Eye (tissue), 1 donor: ENCODE measurements around the gene CSRP2.

Experiments
- DNase-seq: peaks from one replicate; pipeline ENCODE4 v3.0.0-alpha.2; 2015

The CSRP2 gene

DNA sequence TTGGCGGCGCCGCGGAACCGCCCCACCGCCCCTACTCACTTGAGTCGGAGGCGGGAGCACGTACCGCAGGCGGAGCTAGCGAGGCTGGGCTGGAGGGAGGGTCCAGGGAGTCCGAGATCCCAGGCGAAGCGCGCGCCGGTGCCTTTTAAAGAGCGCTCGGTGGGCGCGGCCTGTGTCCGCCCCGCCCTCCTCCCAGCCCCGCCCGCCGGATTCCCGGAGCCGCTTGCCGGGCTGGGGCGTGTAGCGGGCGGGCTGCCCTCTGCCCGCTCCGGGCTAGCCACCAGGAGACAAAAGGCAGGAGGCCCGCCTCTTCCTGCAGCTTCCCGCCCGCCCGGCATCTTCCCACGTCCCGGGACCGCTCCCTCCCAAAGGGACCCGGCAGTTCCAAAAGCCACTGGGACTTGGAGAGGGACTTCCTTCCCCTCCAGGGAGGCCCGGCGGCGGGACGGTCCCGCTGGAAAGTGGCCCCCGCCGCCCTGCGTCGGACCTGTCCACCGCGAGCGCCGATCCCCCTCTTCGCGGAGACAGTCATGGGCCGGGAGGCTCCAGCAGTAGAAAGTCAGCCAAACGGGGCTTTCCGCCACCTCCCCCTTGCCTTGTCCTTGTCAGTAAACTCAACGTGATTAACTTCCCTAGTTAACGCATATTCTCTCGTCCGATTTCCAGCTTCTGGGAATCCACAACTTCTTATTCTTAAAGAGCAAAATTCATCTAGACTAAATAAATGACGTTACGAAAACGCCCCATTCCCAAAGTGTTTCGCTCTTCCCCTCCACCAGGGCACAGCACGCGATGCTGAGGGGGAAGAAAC, at the start of gene CSRP2:
Gene CSRP2 (minus strand): TSS at position 121 of the 811 bp plus-strand sequence. CDS start 12,759 bp downstream, outside the sequence.
- peak; percentile 97 for DNase-seq

DNA sequence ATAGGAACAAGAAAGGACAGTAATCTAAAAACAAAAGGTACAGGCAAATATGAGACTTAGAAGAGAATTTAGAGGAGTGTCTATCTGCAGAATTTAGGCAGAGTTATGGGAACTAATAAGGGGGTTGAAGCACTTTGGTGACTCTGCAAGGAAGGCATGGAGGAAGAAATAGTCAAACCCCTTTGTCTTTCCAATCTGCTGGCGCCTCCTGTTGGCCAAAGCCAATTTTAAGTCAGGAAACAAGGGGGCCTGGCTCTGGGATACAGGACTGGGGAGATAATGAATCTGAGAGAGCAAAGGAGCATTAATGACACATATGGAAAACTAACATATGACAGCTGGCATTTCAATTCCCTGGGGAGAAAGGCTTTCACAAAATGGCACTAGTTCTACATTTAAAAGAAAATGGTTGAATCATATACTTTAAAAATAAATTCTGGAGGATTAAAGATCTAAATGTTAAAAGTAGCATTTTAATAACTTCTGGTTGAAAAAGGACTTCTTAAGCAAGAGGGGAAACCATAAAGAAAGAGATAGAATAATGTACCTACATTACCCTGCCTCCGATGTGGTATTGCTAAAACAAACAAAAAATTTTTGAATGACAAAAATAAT, 48.5 kb upstream of the CSRP2 start:
- peak; percentile 36 for DNase-seq

DNA sequence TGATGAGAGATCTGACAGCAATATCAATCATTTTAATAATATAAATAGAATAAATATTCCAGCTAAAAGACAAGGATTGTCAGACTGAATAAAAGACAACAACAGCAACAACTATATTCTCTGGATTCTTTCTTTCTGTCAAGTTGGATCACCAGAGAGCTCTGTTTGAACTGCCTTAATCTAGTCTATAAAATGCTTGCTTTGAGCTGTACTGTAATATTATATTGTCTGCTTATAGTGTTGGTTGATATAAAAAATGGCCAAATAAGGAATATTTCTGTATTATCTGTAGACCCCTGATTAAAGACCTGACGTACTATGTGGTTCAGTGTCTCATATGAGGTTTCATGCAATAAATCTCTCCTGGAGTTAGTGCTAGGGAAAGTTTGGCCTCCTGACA, 46.3 kb upstream of the CSRP2 start:
- no peak for DNase-seq

DNA sequence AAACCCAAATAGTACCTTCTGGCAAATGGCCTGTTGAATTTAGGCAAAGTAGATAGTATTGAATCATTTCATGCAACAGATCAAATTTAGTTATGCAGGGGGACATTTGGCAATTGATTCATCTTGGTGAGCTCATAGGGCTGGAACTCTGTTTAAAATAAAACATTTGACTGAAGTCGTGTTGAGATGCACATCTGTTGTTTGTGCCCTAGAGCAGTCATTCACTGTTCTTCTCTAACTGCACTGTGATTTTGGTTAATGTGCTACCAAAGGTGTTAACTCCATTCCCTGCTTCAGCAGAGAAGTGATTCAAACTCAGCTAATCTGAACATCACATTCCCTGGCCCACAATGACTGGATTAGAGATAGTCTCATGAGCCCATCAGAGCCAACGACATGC, 44.0 kb upstream of the CSRP2 start:
- DNase-seq: no peak

DNA sequence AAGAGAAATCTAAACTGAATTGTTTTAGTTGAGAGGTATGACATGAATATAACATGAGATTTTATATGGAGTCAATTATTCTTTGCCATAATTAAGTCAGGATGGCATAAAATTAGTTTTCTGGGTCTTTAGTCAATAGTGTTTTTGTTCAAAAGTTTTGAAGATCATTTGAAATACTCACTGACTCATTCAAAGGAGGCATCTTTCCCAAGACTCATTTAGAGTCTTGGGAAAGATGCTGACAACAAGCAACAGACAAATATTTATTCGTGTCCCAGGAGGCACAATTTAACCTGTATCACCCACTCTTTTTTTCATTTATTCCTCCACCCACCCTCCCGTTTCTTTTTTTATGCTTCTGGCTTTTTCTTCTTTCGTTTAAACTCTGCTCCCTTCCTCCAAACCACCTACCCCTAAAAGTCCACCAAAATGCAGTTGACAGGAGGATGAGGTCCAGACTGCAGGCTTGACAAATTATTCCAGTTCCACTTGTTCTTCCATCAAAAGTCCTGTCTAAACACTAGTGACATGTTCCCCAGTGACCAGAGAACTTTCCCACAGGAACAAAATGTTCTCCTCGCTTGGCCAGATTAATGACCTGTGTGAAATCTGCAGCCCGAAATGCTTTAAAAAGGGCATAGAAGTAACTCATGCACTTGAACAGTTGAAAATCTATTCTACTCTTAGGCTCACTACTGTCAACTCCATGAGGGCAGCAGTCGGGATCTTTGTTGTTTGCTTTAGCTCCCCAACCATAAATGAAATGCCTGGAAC, 43.3 kb upstream of the CSRP2 start:
- no peak for DNase-seq

DNA sequence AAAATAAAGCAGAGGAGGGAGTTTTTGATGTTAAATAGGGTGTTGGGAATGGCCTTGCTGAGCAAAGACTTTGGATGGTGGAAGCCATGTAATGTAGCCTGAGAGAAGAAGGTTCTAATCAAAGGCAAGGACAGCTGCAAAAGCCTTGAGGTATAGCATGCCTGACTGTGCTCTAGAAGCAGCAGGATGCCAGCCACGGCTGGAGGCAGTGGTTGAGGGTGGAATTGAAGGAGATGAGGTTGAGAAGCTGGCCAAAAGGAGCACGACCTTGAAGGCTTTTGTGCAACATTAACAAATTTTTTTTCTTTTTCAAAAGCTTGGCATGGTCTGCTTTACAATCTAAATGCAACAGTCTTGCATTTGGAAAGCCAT, 42.3 kb upstream of the CSRP2 start:
- DNase-seq: no peak

DNA sequence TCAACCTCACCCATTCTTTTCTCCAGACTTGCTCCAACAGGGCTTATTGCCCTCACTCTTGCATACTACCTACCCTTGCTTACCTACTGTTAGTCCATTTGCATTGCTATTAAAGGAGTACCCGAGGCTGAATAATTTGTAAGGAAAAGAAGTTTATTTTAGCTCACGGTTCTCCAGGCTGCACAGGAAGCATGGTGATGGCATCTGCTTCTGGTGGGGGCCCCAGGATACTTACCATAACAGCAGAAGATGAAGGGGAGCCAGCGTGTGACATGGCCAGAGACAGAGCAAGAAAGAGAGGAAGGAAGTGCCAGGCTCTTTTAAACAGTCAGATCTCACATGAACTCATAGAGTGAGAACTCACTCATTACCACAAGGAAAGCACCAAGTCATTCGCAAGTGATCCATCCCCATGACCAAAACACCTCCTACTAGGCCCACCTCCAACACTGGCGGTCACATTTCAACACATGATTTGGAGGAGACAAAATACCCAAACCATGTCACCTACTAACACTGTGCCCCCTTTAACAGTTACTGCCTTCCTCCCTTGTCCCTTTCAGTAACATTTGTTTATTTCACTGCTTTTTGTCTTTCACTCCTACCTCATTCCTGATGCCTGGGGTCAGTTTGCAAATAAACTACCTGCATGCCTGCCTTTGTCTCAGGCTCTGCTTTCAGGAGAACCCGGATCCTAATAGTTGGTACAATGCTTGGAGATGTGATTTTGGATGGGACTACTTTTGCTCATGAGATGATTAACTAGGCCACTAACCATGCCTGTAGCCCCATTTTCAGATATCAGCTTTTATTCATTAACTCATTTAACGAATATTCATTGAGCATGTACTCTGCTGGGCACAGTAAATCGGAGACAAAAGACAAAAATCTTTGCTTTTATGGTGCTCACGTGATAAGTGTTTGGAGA, 41.6 kb upstream of the CSRP2 start:
- no peak for DNase-seq

DNA sequence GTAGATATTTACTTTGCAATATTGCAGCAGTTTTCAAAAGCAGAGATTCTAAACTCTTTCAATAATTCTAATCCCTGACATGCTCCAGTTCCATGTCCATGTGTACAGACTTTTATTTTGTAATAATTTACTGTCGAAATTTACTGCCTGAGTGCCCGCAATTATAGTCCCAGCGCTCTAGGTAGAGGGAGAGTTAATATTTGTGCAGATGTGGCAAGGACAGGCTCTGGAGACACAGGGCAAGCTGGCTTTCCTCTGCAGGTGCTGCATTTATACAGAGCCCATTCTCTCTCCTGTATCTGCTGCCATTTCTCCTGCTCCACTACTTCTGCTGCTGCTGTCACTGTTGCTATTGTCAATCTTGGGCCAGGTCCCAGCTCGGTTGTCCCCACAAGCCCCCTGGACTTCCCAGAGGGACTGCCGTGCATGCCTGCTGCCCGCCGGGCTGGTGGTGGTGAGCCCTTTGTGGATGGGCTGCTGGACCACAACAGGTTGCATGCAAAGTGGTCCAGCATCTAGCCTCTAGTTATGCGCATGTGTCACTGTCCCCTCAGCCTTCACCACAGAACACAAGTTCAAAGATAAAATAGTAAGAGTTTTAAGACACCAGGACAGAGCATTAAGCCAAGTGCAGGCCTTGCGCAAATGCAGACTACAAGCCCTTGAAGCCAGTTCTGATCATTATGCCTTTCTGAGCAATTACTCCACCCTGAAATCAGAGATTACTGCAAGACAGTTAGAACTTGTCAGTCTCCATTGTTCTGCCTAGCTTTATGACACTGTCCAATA, 40.8 kb upstream of the CSRP2 start:
- no peak for DNase-seq

DNA sequence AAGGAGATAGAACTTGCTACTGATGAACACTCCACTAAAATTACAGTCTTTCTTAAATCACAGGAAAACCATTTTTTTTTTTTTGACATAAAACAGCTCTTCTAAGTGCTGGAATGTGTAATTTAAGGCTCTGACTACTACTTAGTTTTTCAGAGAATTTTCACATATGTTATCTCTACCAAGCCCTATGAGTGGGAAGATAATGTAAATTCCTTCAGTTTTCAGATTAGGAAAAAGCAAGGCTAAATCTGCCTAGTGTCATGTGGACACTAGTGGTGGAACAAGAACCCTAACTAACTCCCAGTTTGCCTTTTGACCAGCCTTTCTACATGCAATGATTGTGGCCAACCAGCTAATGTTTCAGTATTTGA, 37.3 kb upstream of the CSRP2 start:
- no peak for DNase-seq

DNA sequence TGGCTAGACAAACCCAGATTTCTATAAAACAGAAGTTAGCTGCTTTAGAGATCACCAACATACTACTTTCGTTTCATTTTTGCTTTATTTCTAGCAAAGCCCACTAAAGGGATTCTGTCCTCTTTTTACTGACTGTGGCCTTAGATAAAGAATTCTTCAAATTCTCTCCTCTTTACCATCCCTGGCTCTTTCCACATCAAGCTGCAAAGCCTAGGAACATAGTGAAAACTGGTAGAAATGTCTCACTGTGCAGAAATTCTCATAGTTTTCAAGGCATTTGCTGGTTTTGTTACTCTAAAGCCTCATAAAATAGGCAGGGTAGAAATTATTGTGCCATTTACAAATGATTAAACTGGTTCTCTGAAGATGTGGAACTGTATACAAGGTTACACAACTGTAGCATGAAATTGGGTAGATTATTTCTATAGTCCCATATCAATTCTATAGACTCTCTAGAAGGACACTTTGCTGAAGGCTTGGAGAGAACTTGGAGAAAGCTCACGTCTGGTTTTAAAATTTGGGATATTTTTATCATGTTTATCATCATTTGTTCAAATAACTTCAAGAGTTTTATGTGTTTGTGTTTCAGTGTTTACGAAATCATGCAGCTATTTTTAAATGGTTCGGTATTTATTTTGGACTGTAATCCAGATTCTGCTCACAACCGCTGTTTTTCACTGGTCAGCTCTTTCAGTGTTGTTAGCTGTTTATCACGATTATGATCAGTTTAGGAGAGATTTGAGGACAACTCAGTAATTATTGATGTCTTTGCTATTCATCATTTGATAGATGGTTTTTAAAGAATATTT, 36.7 kb upstream of the CSRP2 start:
- DNase-seq: no peak

DNA sequence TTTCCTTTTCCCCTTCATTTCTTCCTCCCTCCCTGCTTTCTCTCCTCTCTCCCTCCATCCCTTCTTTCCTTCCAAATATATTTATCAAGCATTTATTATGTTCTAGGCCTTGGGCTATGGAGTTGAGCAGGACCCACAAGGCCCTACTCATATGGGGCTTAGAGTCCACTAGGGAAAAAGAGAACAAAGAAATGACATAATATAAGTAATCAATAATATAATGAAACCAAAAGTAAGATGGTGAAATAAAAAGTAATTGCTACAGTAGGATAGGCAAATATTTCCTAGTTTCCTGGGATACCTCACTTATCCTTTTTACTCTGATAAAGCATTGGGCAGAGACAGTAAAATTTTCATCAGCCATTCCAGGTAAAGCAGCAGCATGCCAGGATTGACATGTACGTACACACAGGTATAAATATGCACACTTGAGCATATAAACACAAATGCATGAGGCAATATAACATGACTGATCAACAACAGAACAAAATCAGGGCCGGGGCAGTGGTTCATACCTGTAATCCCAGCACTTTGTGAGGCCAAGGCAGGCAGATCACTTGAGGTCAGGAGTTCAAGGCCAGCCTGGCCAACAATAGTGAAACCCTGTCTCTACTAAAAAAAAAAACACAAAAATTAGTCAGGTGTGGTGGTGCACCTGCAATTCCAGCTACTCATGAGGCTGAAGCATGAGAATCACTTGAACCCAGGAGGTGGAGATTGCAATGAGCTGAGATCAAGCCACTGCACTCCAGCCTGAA, 35.5 kb upstream of the CSRP2 start:
- DNase-seq: no peak

DNA sequence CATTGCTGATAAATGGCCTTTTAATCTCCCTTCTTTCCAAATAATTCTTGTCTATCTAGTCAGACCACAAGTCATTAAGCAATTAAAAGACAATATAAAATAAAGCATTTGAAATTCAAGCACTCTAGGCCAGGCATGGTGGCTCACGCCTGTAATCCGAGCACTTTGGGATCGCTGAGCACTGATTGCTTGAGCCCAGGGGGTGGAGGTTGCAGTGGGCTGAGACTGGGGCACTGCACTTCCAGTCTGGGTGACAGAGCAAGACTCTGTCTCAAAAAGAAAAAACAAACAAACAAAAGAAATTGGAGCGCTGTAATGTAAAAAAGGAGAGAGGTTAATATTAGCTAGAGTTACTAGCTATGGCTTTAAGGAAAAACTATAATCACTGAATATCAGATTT, 30.5 kb upstream of the CSRP2 start:
- no peak for DNase-seq

DNA sequence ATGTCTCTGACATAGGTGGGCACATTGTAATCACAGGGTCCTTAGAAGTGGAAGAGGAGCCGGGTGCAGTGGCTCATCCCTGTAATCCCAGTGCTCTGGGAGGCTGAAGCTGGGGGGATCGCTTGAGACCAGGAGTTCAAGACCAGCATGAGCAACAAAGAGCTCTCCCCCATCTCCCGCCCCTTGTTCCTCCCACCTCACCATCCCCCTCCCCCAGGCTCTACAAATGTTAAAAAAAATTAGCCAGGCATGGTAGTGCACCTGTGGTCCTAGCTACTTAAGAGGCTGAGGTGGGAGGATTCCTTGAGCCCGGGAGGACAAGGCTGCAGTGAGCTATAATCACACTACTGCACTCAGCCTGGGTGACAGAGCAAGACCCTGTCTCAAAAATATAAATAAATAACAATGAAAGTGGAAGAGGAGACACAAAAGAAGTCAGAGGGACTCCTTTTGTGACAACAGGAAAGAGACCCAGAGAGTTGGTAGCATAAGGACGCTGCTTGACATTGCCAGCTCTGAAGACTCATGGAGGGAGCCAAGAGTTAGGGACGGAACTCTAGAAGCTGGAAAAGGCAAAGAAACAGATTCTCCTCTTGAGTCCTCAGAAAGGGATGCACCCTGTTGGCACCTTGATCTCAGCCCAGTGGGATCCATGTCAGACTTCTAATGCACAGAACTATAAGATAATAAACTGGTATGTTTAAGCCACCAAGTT, 29.6 kb upstream of the CSRP2 start:
- DNase-seq: no peak

DNA sequence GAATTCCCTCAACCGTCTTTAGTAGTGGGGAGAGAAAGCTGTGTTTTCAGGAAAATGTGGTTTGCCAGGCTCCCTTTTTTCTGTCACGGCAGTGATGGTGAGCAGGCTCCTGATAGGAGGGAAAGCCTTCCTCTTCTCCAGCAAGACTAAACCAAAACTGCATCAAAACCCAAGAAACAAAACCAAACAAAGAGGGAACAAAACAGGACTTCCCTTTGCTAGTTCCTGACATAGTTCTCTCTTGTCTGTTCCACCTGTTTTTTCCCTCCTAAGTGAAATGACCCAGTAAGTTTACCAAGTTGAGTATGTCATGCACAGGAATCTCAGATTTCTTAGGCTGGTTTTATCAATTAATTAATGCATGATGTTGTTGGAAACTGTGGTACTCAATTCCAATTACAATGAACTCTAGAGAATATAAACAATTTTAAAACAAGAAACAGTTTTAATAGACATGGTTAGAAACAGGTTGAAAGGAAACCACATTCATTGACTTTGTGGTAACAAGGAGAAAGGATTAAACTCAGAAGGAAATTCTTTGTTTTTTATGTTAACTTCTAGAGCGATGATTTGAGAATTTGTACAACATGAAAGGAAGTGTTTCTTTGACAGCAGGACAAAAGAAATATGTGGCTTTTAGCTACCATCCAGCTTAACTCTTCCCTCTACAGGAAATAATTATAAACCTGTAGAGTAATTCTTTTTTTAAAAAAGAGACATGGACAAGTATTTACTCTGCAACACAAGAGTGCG, 23.0 kb upstream of the CSRP2 start:
- DNase-seq: no peak

DNA sequence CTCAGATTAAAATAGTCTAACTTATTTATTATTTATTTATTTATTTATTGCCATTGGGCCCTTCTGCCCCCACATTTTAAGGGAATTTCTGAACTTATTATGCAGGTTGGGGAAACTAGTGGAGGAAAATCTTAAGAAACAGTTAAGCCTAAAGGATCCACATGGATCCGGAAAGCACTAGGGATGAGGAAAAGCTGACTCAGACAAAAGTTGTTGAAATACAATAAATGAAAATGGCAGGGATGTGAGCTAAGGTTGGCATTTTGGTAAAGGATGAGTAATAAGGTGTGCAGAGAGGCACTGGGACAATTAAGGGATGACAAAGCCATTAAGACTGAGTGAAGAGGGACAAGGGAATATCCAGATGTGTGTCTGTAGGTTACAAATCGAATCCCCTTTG, 20.7 kb upstream of the CSRP2 start:
- no peak for DNase-seq

DNA sequence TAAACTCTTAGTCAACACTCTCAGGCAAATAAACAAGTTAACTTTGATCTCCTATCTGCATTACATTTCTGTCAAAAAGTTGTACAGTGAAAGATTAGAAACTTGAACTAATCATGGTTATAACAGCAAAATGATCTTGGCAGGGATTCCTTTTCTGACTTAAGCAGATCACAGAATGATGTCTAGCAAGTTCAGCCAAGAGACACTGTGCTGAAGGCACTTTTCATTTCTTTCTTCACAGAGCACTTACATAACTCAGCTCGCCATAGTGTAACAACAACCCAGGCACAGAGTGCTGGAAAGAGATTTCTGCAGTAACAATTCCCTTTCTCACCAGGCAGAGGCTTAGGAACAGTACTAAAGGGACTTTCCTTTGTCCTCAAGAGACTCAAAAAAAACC, 19.6 kb upstream of the CSRP2 start:
- DNase-seq: peak; percentile 67

DNA sequence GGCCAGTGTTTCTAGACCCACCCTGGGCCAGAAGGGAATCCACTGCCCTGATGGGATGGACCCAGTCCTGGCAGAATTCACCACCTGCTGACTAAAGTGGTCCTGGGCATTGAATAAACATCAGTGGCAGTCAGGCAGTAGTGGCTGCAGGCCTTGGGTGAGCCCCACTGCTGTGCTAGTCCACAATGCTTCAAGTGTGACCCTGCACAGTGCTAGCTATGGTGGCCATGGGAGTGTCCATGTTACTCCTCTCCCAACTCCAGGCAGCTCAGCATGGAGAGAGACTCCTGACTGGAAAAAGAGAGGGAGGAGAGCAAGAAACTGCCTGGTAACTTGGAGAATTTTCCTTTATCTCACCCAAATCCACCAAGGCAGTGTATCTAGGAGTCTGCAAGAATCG, 17.5 kb upstream of the CSRP2 start:
- no peak for DNase-seq

DNA sequence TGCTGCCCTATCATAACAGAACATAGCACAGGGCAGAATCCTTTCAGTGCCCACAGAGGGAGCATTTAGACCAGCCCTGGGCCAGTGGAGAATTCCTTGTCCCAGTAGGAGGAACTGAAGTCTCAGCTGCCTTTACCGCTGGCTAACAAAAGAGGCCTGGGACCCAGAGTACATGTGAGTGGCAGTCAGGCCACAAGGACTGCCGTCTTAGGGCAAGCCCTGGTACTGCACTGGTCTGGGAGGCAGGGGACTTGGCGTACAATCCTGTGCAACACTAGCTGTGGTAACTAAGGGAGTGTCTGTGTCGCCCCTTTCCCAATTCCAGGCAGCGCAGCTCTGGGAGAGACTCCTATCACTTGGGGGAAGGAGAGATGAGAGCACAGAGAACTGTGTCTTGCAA, 17.0 kb upstream of the CSRP2 start:
- DNase-seq: no peak

DNA sequence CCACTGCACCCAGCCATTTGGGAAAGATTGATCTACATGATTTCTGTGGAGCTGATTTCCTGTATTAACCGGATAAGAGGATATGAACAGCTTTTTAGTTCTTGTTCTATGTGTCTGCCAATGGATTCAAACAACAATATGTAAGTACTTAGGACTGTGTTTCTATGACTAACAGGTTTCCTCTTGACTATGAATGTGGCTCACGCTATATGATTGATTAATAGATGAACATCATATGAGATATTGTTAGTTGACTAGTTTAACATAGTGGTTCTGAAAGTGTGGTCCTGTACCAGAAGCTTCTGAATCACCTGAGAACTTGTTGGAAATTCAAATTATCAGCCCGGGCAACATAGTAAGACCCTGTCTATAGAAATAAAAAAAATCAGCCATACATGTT, 12.8 kb upstream of the CSRP2 start:
- no peak for DNase-seq
